Neutrophil (primary cell): ENCODE measurements around the gene GUCA1A.

Source experiments
- H3K27ac ChIP-seq: fragments of 200-600 bp; sonication (generic); 2 replicates; pipeline ENCODE4 v1.5.1; 2016; ENCODE audit warnings: mild to moderate bottlenecking, moderate library complexity
- H3K27me3 ChIP-seq: fragments of 200-600 bp; sonication (generic); 2 replicates; pipeline ENCODE4 v1.6.0; 2016; ENCODE audit warnings: mild to moderate bottlenecking
- H3K36me3 ChIP-seq: fragments of 200-600 bp; sonication (generic); 2 replicates; pipeline ENCODE4 v1.5.1; 2017
- H3K4me1 ChIP-seq, 2 experiments: fragments of 200-600 bp in 1 of 2; sonication (generic) in 1 of 2; 1 replicate in 1 of 2; 2 replicates in 1 of 2; pipeline versions ENCODE4 v1.5.1 to v1.6.1; 2013 to 2016; ENCODE audit warnings: low read depth in 1 of 2, low read length in 1 of 2, mild to moderate bottlenecking in 1 of 2, moderate library complexity in 1 of 2; ENCODE audit not compliant: control insufficient read depth in 1 of 2, insufficient read depth in 1 of 2
- H3K4me3 ChIP-seq, 2 experiments: fragments of 200-600 bp in 1 of 2; sonication (generic) in 1 of 2; 1 replicate in 1 of 2; 2 replicates in 1 of 2; pipeline ENCODE4 v1.5.1; 2013 to 2016; ENCODE audit warnings: low read depth in 1 of 2, low read length in 1 of 2, mild to moderate bottlenecking in 1 of 2, moderate library complexity in 1 of 2
- H3K9me3 ChIP-seq: fragments of 200-600 bp; sonication (generic); 2 replicates; pipeline ENCODE4 v1.5.1; 2016
- CTCF ChIP-seq: fragments of 200-600 bp; sonication (generic); IDR thresholded peaks from 2 replicates; pipeline ENCODE4 v1.5.1; 2016; ENCODE audit warnings: antibody characterized with exemption

GUCA1A gene

DNA sequence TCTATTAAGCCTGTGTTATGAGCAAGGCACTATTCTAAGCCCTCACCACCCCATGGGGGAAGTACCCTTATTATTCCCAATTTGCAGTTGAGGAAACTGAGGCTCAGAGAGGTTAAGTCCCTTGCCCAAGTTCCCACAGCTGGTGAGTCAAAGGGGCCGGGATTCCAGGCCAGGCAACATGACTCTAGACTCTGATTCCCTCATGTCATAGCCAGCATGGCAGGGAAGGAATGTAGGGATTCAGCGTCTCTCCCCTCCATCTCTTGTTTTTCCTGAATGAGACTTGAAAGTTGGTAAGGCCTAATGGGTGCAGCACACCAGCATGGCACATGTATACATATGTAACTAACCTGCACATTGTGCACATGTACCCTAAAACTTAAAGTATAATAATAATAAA is 37.4 kb upstream of the GUCA1A start:
- Histone ChIP-seq H3K9me3 (no peaks in the 10 kb centered on the region), H3K27ac (no peak overlapping the region), H3K36me3 (no peaks in the 10 kb centered on the region), H3K27me3 (peaks cover 24% of the 10 kb centered on the region), H3K4me1 (no peaks in the 10 kb centered on the region), H3K4me3 (no peak overlapping the region)
- TF ChIP-seq CTCF: no peak

DNA sequence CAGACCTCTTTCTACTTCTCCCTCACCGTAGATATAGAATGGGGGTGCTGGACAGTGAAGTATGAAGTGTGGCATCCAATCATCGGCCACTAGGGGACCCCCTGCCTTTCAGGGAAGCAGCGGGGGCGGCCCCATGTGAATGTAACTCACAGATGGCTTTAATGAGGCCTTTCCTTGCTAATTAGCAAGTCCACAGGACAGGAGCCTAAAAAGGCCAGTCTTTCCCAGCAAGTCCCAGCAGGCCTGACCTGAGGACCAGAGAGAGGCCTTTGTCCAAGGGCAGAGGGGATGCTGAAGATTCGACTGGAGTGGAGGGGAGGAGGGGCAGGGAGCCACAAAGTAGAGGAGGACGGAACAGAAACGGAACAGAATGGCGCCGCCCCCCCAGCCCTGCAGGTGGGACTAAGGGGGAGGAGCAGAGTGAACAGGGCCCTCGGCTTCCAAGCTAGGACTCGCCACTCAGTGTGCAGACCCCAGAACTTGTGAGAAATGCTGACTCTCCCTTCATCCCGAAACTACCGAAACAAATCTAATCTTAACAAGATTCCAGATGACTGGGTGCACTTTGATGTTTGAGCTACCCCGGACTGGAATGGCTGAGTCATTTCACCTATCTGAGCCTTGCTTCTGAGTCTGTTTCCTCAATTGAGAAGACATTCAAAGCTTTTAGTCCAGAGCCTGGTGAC is 36.5 kb upstream of the GUCA1A start:
- TF ChIP-seq CTCF: no peak
- H3K4me1 ChIP-seq: no peaks in the 10 kb centered on the region
- no peak overlapping the region for H3K4me3 ChIP-seq
- peaks cover 33% of the 10 kb centered on the region for H3K27me3 ChIP-seq
- no peak overlapping the region for H3K27ac ChIP-seq
- H3K9me3 ChIP-seq: no peaks in the 10 kb centered on the region
- no peaks in the 10 kb centered on the region for H3K36me3 ChIP-seq

DNA sequence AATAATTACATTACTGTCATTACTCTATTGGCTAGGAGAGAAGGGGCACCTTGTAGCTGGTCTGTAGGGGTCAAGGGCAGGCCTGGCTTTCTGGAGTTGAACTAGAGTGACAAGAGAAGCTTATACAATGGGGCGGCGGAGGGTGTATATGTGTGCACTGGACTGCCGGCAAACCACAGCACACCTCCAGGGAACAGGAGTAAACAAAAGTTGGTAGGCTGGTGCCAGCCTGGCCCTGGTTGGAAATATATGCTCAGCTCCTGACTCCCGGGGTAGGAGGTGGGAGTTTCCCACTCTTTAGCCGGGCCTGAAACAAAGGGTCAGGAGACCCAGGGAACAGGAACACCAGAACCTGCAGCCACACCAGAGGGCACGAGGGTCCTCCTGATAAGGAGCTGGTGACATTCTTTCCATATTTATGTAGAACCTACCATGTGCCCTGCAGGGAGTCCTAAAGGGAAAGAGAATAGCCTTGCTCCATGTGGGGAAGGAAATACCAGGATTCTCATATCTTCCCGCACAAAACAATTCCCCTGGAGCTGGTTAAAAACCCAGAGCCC is 35.9 kb upstream of the GUCA1A start:
- Histone ChIP-seq H3K4me1 (peaks cover 4 to 5% of the 10 kb centered on the region in 2 experiments), H3K9me3 (no peaks in the 10 kb centered on the region), H3K27me3 (peaks cover 39% of the 10 kb centered on the region), H3K27ac (no peak overlapping the region), H3K4me3 (no peak overlapping the region), H3K36me3 (no peaks in the 10 kb centered on the region)
- TF ChIP-seq CTCF: no peak

DNA sequence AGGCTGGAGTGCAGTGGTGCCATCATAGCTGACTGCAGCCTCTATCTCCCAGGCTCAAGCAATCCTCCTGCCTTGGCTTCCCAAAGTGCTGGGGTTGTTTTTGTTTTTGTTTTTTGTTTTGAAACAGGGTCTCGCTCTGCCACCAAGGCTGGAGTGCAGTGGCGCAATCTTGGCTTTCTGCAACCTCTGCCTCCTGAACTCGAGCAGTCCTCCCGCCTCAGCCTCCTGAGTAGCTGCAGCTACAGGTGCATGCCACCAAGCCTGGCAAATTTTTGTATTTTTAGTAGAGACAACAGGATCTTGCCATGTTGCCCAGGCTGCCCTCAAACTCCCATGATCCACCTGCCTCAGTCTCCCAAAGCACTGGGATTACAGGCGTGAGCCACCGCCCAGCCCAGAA is 35.0 kb upstream of the GUCA1A start:
- TF ChIP-seq CTCF: no peak
- peaks cover 48% of the 10 kb centered on the region for H3K27me3 ChIP-seq
- no peaks in the 10 kb centered on the region for H3K36me3 ChIP-seq
- no peak overlapping the region for H3K4me3 ChIP-seq
- no peak overlapping the region for H3K27ac ChIP-seq
- H3K4me1 ChIP-seq: peaks cover 11% of the 10 kb centered on the region in 2 experiments
- H3K9me3 ChIP-seq: no peaks in the 10 kb centered on the region

- Histone ChIP-seq H3K27ac (no peak overlapping the region), H3K4me3 (no peak overlapping the region), H3K9me3 (no peaks in the 10 kb centered on the region), H3K27me3 (peaks cover 56% of the 10 kb centered on the region), H3K4me1 (peaks cover 11% of the 10 kb centered on the region in 2 experiments), H3K36me3 (no peaks in the 10 kb centered on the region)
- no peak for TF ChIP-seq CTCF
These were observed 34.2 kb upstream of the GUCA1A start for GRCh38 chr6:42138630-42139619.
